Measurements from ENCODE around the gene RAD9A. TPM values are rescaled to one million over a fixed set of nuclear protein-coding genes. Genes with fewer than 3 reads are reported as not detected.

RAD9A gene
- total RNA-seq, 6 donors from 2014 or later, result 20.4 to 115 (median 28.2) TPM

DNA sequence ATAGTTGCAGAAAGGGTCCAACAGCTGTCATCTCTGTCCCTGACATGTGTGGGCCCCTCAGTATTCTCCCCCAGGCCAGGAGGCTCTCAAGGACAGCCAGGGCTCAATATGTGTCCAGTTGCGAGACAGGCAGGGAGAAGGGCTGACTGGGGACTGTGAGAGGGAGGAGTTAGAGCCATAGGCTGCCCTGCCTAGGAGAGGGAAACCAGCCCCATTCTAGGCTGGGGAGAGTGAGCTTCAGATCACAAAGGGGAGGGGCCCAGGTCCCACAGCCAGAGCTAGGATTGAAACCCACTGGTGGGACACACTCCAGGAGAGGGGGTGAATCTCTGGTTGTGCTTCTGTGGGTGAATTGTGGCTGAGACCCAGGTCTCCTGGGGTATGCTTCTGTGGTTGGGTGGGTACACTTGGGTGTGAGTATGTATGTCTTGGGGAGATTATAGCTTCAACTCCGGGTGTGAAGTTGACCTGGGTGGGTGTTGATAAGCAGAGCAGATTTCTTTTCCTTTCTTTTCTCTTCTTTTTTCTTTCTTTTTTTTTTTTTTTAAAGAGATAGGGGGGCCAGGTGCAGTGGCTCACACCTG lies 21.6 kb downstream of the RAD9A start:
- Histone ChIP-seq H3K4me3 (no peak overlapping the region), H3K27ac (no peak overlapping the region), H3K9me3 (no peaks in the 10 kb centered on the region), H3K36me3 (no peaks in the 10 kb centered on the region), H3K4me1 (peaks cover 26 to 49% (median 46%) of the 10 kb centered on the region in 4 donors), H3K27me3 (peaks cover 0 to 3% (median 0%) of the 10 kb centered on the region in 4 donors)
- DNase-seq (no peak), ATAC-seq (ENCODE audit: low FRiP score in 2 of 2) (no peak)
- WGBS, 2 donors, result 62 to 72% methylated on average over 2 of the region's 2 CpGs
- TF ChIP-seq EP300 (IDR thresholded peaks at IDR 0.05), result no peak
- no peak for TF ChIP-seq POLR2A (IDR thresholded peaks at IDR 0.05)
- TF ChIP-seq, protein P1, sequence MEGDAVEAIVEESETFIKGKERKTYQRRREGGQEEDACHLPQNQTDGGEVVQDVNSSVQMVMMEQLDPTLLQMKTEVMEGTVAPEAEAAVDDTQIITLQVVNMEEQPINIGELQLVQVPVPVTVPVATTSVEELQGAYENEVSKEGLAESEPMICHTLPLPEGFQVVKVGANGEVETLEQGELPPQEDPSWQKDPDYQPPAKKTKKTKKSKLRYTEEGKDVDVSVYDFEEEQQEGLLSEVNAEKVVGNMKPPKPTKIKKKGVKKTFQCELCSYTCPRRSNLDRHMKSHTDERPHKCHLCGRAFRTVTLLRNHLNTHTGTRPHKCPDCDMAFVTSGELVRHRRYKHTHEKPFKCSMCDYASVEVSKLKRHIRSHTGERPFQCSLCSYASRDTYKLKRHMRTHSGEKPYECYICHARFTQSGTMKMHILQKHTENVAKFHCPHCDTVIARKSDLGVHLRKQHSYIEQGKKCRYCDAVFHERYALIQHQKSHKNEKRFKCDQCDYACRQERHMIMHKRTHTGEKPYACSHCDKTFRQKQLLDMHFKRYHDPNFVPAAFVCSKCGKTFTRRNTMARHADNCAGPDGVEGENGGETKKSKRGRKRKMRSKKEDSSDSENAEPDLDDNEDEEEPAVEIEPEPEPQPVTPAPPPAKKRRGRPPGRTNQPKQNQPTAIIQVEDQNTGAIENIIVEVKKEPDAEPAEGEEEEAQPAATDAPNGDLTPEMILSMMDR (IDR thresholded peaks at IDR 0.05), result no peak
- TF ChIP-seq POLR2AphosphoS5 (IDR thresholded peaks at IDR 0.05), result no peak

DNA sequence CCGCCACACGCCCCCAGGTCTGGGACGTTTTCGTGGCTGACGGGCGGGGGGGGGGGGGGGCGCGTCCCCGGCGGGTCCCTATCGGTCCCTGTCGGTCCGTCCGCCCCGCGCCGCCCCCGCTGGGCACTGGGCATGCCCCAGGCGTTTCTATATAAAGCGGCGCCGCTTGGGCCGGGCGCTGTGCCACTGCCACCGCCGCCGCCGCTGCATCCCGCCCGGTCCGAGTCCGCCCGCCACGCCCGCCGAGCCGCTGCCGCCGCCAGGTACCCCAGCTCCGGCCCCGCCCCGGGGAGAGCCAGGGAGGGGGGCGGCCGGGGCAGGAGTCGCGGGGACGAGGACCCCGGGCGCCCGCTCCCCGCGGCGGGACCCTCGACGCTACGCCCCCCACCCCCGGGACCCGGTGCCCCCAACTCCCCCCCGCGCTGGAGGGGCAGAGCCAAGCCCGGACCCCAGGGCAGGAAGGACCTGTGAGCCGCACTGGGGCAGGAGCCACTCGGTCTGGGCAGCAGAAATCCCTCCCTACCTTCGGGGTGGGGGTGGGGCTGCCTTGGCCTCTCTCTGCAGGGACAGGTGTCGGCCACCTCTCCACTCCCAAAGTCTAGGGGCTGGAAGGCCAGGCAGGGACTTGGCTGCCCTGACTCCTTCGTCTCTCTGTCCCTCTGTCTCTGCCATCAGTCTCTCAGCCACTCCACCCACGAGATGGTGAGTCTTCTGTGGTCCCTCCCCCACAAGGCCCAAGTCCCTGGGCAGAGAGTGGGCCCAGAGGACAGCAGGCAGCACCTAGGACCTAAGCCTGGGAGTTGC lies 23.9 kb downstream of the RAD9A start, which contains the start of gene CARNS1:
Gene CARNS1 (plus strand): TSS at position 178 of the 804 bp plus-strand sequence. CDS start 522 bp downstream, at position 700.
- peak within 1 kb of the TSS in 3 of 4 donors; percentile 25 to 42 (median 39) for H3K4me3 ChIP-seq
- TF ChIP-seq, protein P1 (IDR thresholded peaks at IDR 0.05), result no peak
- TF ChIP-seq POLR2A (IDR thresholded peaks at IDR 0.05) (no peak), EP300 (IDR thresholded peaks at IDR 0.05) (no peak), POLR2AphosphoS5 (IDR thresholded peaks at IDR 0.05) (no peak)
- no peaks in the 10 kb centered on the region for H3K9me3 ChIP-seq
- 27 to 29% methylated on average over 1 to 13 of the region's 67 CpGs for WGBS, 2 donors
- H3K27ac ChIP-seq, result peak within 1 kb of the TSS in 3 of 4 donors; percentile 35 to 71 (median 68)
- DNase-seq (peak in 1 of 2 donors; percentile 90), ATAC-seq (ENCODE audit: low FRiP score in 2 of 2) (no peak)
- peaks cover 0 to 3% (median 0%) of the 10 kb centered on the region in 4 donors for H3K27me3 ChIP-seq
- no peaks in the 10 kb centered on the region for H3K36me3 ChIP-seq
- H3K4me1 ChIP-seq, result peaks cover 43 to 57% (median 48%) of the 10 kb centered on the region in 4 donors

DNA sequence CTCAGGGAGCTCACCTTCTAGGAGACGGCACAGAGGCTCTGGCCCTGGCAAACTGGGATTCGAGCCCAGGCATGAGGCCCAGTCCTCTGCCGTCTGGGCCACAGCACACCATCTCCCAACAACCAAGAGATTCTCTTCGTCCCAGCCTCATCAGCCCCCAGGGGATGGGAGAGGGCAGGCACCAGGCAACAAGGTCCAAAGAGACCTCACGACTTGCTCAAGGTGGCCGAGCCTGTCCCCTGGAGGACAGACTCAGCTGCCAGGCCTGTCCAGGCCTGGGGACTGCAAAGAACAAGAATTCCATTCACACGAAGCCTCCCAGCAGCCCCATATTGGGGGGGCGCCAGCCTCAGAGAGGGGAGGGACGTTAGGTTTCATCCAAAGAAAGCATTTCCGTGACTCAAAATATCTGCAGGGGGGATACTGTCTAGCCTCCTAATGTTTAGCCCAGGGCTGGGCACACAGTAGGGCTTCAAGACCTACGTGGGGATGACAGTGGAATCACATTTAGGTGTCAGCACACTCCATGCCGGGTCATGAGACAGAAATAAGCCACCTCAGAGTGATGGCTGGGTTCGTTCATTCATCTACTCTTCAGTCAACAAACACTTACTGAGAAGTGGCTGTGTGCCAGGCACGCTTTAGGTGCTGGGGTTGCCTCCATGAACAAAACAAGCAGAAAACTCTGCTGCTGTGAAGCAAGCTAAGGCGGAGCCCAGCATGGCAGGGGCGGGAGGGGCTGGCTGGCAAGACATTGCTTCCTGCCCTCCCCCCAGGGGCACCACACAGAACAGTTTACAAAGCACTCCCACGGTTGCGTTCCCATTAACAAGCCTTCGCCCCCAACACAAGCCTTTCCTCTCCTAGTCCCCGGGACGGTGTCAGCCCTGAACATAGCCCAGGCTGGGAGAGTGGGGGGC lies 24.9 kb downstream of the RAD9A start:
- Histone ChIP-seq H3K4me3 (no peak overlapping the region), H3K4me1 (peaks cover 47 to 63% (median 50%) of the 10 kb centered on the region in 4 donors), H3K27me3 (peaks cover 0 to 3% (median 0%) of the 10 kb centered on the region in 4 donors), H3K27ac (peak overlapping the region; percentile 42 to 68 (median 52)), H3K36me3 (no peaks in the 10 kb centered on the region), H3K9me3 (no peaks in the 10 kb centered on the region)
- 31 to 39% methylated on average over 12 to 21 of the region's 21 CpGs for WGBS, 2 donors
- TF ChIP-seq EP300 (IDR thresholded peaks at IDR 0.05) (no peak), POLR2A (IDR thresholded peaks at IDR 0.05) (no peak), POLR2AphosphoS5 (IDR thresholded peaks at IDR 0.05) (no peak)
- TF ChIP-seq, protein P1 (IDR thresholded peaks at IDR 0.05), result no peak
- ATAC-seq (ENCODE audit: low FRiP score in 2 of 2) (no peak), DNase-seq (peak in 1 of 2 donors; percentile 61)

DNA sequence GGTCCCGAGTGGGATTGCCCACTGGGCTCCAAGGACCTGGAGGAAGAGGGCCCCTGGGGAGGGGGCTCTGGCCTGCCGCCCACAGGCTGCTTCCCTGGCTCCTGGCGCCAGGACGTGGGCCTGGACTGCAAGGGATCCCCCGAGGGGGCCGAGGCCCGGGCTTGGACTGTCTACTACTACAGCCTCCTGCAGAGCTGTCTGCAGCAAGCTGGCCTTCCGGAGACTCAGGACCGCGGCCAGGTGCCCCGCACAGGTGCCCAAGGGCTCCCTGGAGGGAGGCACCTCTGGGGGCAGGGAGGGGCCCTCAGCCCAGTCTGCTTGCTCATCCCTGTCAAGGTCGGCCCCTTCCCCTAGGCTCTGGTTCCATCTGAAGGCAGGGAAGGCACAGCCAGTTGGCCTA lies 25.6 kb downstream of the RAD9A start:
- DNase-seq (peak in 1 of 2 donors; percentile 83), ATAC-seq (ENCODE audit: low FRiP score in 2 of 2) (no peak)
- TF ChIP-seq POLR2A (IDR thresholded peaks at IDR 0.05) (no peak), EP300 (IDR thresholded peaks at IDR 0.05) (no peak), POLR2AphosphoS5 (IDR thresholded peaks at IDR 0.05) (no peak)
- TF ChIP-seq, protein P1 (IDR thresholded peaks at IDR 0.05), result no peak
- Histone ChIP-seq H3K4me1 (peaks cover 47 to 63% (median 50%) of the 10 kb centered on the region in 4 donors), H3K36me3 (no peaks in the 10 kb centered on the region), H3K4me3 (no peak overlapping the region), H3K27me3 (peaks cover 0 to 3% (median 0%) of the 10 kb centered on the region in 4 donors), H3K9me3 (no peaks in the 10 kb centered on the region), H3K27ac (peak overlapping the region; percentile 42 to 68 (median 52))
- WGBS, 2 donors, result 71 to 100% methylated on average over 1 to 8 of the region's 12 CpGs
